K562 (cell line): ENCODE data around the gene ONECUT1.

ENCODE experiments used
- CHCHD3 ChIP-seq: fragments of 250-450 bp; sonication (Bioruptor Pico); IDR thresholded peaks from 2 replicates; pipeline ENCODE4 v2.1.2; 2022; ENCODE audit warnings: mild to moderate bottlenecking
- CTCF ChIP-seq, 3 experiments: IDR thresholded peaks in 2 of 3; conservative IDR thresholded peaks in 1 of 3; 2 replicates each; pipeline ENCODE4 v1.5.1; 2011 to 2012; ENCODE audit warnings: low read length in 3 of 3, mild to moderate bottlenecking in 3 of 3, control low read depth in 2 of 3, improper control_type of control experiment in 1 of 3, inconsistent platforms in 1 of 3, low read depth in 1 of 3, mixed read lengths in 1 of 3, moderate library complexity in 1 of 3; ENCODE audit not compliant: insufficient read depth in 2 of 3
- DDX20 ChIP-seq: fragments of 450-650 bp; IDR thresholded peaks from 2 replicates; pipeline ENCODE4 v1.6.1; 2016; ENCODE audit warnings: missing genetic modification characterization, low read depth, mild to moderate bottlenecking, missing compliant biosample characterization, moderate library complexity
- ELK1 ChIP-seq: sonication (generic); formaldehyde crosslinking; IDR thresholded peaks from 2 replicates; pipeline ENCODE4 v1.8.1; 2022; ENCODE audit warnings: missing genetic modification reagents
- ETV1 ChIP-seq: fragments of 450-650 bp; conservative IDR thresholded peaks from 2 replicates; pipeline ENCODE4 v1.6.1; 2016; ENCODE audit warnings: missing genetic modification characterization, control low read depth, low read depth, missing compliant biosample characterization
- MAZ ChIP-seq, 2 experiments: fragments of 450-650 bp in 1 of 2; sonication (generic) in 1 of 2; formaldehyde crosslinking; IDR thresholded peaks in 1 of 2; conservative IDR thresholded peaks in 1 of 2; 2 replicates each; pipeline versions ENCODE4 v1.4.0 to v1.5.0; 2020; ENCODE audit warnings: mild to moderate bottlenecking in 1 of 2, missing genetic modification reagents in 1 of 2
- MTA2 ChIP-seq: fragments of 450-650 bp; IDR thresholded peaks from 2 replicates; pipeline ENCODE4 v1.6.1; 2016; ENCODE audit warnings: low read depth
- ZBTB49 ChIP-seq: sonication (generic); formaldehyde crosslinking; IDR thresholded peaks from 2 replicates; pipeline ENCODE4 v1.8.0; 2022; ENCODE audit warnings: missing genetic modification reagents, mild to moderate bottlenecking, borderline replicate concordance

- TF ChIP-seq DDX20 (tag) (no peak), ZBTB49 (CRISPR knock-in tag) (no peak), CHCHD3 (CRISPR knock-in tag) (no peak), CTCF (IDR thresholded peaks at IDR 0.05 in 2 of 3, conservative IDR thresholded peaks at IDR 0.05 in 1 of 3; ENCODE audit: insufficient read depth in 2 of 3, low read depth in 1 of 3, low read length in 3 of 3) (no peak), ETV1 (tag) (no peak), MAZ (CRISPR knock-in tag; conservative IDR thresholded peaks at IDR 0.05 in 1 of 2, IDR thresholded peaks at IDR 0.05 in 1 of 2) (no peak), ELK1 (CRISPR knock-in tag) (no peak), MTA2 (no peak)
Measured at GRCh38 chr15:52730173-52730572, 60.0 kb downstream of the ONECUT1 start.
